Neutrophil (primary cell): ENCODE data around the gene MELK.

Experiments used
- H3K27ac ChIP-seq: fragments of 200-600 bp; sonication (generic); 2 replicates; pipeline ENCODE4 v1.5.1; 2016; ENCODE audit warnings: mild to moderate bottlenecking, moderate library complexity
- H3K27me3 ChIP-seq: fragments of 200-600 bp; sonication (generic); 2 replicates; pipeline ENCODE4 v1.6.0; 2016; ENCODE audit warnings: mild to moderate bottlenecking
- H3K36me3 ChIP-seq: fragments of 200-600 bp; sonication (generic); 2 replicates; pipeline ENCODE4 v1.5.1; 2017
- H3K4me1 ChIP-seq, 2 experiments: fragments of 200-600 bp in 1 of 2; sonication (generic) in 1 of 2; 1 replicate in 1 of 2; 2 replicates in 1 of 2; pipeline versions ENCODE4 v1.5.1 to v1.6.1; 2013 to 2016; ENCODE audit warnings: low read depth in 1 of 2, low read length in 1 of 2, mild to moderate bottlenecking in 1 of 2, moderate library complexity in 1 of 2; ENCODE audit not compliant: control insufficient read depth in 1 of 2, insufficient read depth in 1 of 2
- H3K4me3 ChIP-seq, 2 experiments: fragments of 200-600 bp in 1 of 2; sonication (generic) in 1 of 2; 1 replicate in 1 of 2; 2 replicates in 1 of 2; pipeline ENCODE4 v1.5.1; 2013 to 2016; ENCODE audit warnings: low read depth in 1 of 2, low read length in 1 of 2, mild to moderate bottlenecking in 1 of 2, moderate library complexity in 1 of 2
- H3K9me3 ChIP-seq: fragments of 200-600 bp; sonication (generic); 2 replicates; pipeline ENCODE4 v1.5.1; 2016
- CTCF ChIP-seq: fragments of 200-600 bp; sonication (generic); IDR thresholded peaks from 2 replicates; pipeline ENCODE4 v1.5.1; 2016; ENCODE audit warnings: antibody characterized with exemption

MELK gene

DNA sequence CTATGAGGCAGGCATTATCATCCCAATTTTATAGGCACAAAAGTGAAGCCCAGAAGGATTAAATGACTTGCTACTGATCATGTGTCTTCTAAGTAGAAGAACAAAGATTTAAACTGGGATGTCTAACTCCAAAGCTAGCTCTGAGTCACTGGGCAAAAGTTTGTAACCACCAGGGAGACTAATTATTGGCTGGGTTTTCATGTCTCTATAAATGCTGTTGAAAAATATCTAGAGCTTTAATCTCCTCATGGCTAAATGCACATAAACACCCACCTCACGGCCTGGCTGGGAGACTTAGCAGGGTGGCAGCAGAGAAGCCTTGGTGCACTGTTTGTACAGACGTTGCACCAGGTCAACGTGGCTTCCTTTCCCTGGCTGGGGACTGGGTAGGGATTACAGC, 144.6 kb downstream of the MELK start:
- H3K9me3 ChIP-seq = no peaks in the 10 kb centered on the region
- H3K36me3 ChIP-seq = no peaks in the 10 kb centered on the region
- no peaks in the 10 kb centered on the region for H3K4me1 ChIP-seq
- no peaks in the 10 kb centered on the region for H3K27me3 ChIP-seq
- H3K4me3 ChIP-seq = no peak overlapping the region
- no peak for TF ChIP-seq CTCF
- no peak overlapping the region for H3K27ac ChIP-seq

GRCh38 chr9:36718612-36719011, 145.9 kb downstream of the MELK start:
- H3K4me3 ChIP-seq = no peak overlapping the region
- H3K27ac ChIP-seq = no peak overlapping the region
- H3K4me1 ChIP-seq = no peaks in the 10 kb centered on the region
- no peaks in the 10 kb centered on the region for H3K9me3 ChIP-seq
- no peaks in the 10 kb centered on the region for H3K27me3 ChIP-seq
- TF ChIP-seq CTCF = no peak
- H3K36me3 ChIP-seq = no peaks in the 10 kb centered on the region

DNA sequence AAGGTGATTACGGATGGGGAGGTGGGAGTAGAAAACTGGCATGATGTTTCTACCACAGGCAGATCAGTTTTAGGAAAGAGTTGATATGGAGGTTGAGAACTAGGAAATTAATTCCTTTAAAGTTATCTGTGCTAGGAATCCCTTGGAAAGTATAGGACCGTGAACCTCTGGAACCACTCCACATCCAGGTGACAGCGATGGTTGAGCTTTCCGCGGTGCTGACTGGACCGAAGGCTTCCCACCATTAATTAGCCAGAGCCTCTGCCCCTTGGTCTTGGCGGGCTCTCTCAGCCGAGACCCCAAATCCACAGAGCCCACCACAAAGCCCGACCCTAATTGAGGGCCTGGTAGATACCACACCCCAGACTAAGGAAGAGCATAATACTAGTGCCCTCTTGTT, 147.3 kb downstream of the MELK start:
- Histone ChIP-seq H3K27me3 (no peaks in the 10 kb centered on the region), H3K4me3 (no peak overlapping the region), H3K9me3 (no peaks in the 10 kb centered on the region), H3K27ac (no peak overlapping the region), H3K36me3 (no peaks in the 10 kb centered on the region), H3K4me1 (no peaks in the 10 kb centered on the region)
- no peak for TF ChIP-seq CTCF

GRCh38 chr9:36721846-36722588, 149.3 kb downstream of the MELK start:
- H3K4me3 ChIP-seq = no peak overlapping the region
- TF ChIP-seq CTCF = no peak
- H3K4me1 ChIP-seq = no peaks in the 10 kb centered on the region
- no peaks in the 10 kb centered on the region for H3K9me3 ChIP-seq
- H3K36me3 ChIP-seq = no peaks in the 10 kb centered on the region
- no peak overlapping the region for H3K27ac ChIP-seq
- H3K27me3 ChIP-seq = no peaks in the 10 kb centered on the region

DNA sequence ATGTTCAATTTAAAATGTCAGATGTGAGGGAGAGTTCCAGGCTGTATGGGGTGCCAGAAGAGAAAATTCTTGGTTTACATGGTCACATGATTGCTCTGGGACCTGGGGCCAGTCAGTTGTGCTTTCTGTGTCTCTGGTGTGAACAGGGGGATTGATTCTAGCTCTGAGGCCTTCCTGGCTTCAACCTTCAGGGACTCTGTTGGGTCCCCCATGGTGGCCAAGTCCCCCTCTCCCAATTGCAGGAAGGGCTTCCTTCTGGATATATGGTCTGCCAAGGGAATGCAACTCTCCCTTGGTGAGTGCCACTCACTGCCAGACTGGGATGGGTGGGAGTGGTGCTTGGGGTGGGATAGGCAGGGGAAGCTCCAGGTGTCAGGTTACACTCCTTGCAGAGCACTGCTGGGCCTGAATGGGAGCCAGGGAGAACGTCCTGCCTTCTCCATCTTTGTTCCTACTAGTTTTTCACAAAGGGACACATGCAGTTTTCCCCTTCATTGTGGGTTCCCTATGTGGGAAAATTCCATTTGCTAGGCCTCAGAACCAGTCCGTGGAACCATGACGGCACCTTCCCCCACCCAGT, 153.2 kb downstream of the MELK start:
- Histone ChIP-seq H3K4me1 (no peaks in the 10 kb centered on the region), H3K27me3 (no peaks in the 10 kb centered on the region), H3K36me3 (no peaks in the 10 kb centered on the region), H3K4me3 (no peak overlapping the region), H3K27ac (no peak overlapping the region), H3K9me3 (no peaks in the 10 kb centered on the region)
- no peak for TF ChIP-seq CTCF
